ENCODE data around the gene LY6G6F. TPM values are rescaled to one million over a fixed set of nuclear protein-coding genes. Genes with fewer than 3 reads are reported as not detected.

LY6G6F gene
- polyA plus RNA-seq, 1 of the 3 experiments (the other 2 are of a cell fraction), result not detected

DNA sequence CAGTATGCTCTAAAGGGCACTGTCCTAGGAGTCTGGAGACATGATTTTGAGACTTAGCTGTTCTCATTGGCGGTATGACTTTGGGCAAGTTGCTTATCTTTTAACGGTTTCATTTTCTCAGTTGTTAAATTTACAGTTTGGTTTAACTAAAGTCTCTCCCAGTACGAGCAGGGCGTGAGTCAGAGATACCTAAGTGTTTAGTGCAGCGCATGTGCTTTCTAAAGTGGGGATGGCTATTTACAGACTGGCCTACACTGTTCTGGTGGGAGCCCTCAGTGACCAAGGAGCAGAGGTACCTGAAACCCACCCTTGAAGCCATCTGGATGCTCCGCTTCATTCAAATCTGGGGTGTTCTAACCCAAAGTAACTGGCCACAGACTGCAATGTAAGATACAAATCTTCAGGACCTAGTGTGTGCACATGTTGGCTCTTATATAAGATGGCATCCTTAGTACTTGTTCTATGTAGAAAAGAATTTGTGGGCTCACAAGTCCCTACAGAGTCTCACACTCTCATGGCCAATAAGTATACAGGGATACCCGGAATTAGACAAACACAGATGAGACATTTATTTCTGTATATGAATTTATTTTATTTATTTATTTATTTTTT is 43.9 kb downstream of the LY6G6F start:
- Histone ChIP-seq H3K9me2 (no peaks in the 10 kb centered on the region), H3K4me1 (ENCODE audit: control insufficient read depth in 1 of 2, insufficient read depth in 2 of 2, low read depth in 1 of 2, low read length in 1 of 2) (0 out of 4 replicates have a peak, but pooled peaks cover 0 to 3% of the 10 kb centered on the region in 2 experiments), H3F3A (replicated peaks; ENCODE audit: insufficient read depth) (peaks cover 26% of the 10 kb centered on the region), H3K4me2 (no peak overlapping the region), H3K4me3 (ENCODE audit: low read depth in 2 of 2, low read length in 1 of 2) (no peak overlapping the region), H3K36me3 (replicated peaks in 1 of 2; ENCODE audit: control insufficient read depth in 1 of 2, insufficient read depth in 2 of 2, low read length in 1 of 2) (peaks cover 0 to 6% of the 10 kb centered on the region in 2 experiments), H3K79me2 (ENCODE audit: insufficient read depth) (no peaks in the 10 kb centered on the region; the same call in 1 of the 2 replicates), H3K27ac (ENCODE audit: low read depth in 2 of 2, low read length in 1 of 2) (no peak overlapping the region), H3K9ac (no peak overlapping the region), H3K9me3 (no peaks in the 10 kb centered on the region), H3K27me3 (ENCODE audit: insufficient read depth) (no peaks in the 10 kb centered on the region), H4K20me1 (ENCODE audit: insufficient read depth) (no peaks in the 10 kb centered on the region), H2AFZ (ENCODE audit: low read depth) (no peak overlapping the region)
- DNase-seq, result no peak
- ChIA-PET CTCF (interaction anchor here (1.2 kb wide), 1 partner anchor 80 kb away, joined by 4 read pairs; no protein-coding TSS in a partner anchor), POLR2A (no interaction called here)
- 92% methylated on average over 7 of the region's 7 CpGs for WGBS (ENCODE audit: low lambda C conversion rate)
- TF ChIP-seq FOXM1 (IDR thresholded peaks at IDR 0.05; ENCODE audit: low read depth) (no peak), TAF1 (IDR thresholded peaks at IDR 0.05; ENCODE audit: borderline replicate concordance, low read depth, low read length) (no peak), USF2 (IDR thresholded peaks at IDR 0.05; ENCODE audit: borderline replicate concordance, low read depth, low read length) (no peak), RXRA (IDR thresholded peaks at IDR 0.05; ENCODE audit: borderline replicate concordance, low read depth) (no peak), SIN3A (IDR thresholded peaks at IDR 0.05; ENCODE audit: borderline replicate concordance, low read depth, low read length) (no peak), TEAD4 (IDR thresholded peaks at IDR 0.05; ENCODE audit: borderline replicate concordance, insufficient read depth) (no peak), RCOR1 (IDR thresholded peaks at IDR 0.05; ENCODE audit: low read length) (no peak), IRF3 (IDR thresholded peaks at IDR 0.05; ENCODE audit: low read depth, low read length) (no peak), MAX (IDR thresholded peaks at IDR 0.05; ENCODE audit: low read depth) (no peak), MXI1 (IDR thresholded peaks at IDR 0.05; ENCODE audit: low read depth, low read length) (no peak), FOXJ3 (CRISPR knock-in tag; IDR thresholded peaks at IDR 0.05) (no peak), MEF2A (IDR thresholded peaks at IDR 0.05; ENCODE audit: borderline replicate concordance, low read depth) (no peak)
- TF ChIP-seq, protein P1, sequence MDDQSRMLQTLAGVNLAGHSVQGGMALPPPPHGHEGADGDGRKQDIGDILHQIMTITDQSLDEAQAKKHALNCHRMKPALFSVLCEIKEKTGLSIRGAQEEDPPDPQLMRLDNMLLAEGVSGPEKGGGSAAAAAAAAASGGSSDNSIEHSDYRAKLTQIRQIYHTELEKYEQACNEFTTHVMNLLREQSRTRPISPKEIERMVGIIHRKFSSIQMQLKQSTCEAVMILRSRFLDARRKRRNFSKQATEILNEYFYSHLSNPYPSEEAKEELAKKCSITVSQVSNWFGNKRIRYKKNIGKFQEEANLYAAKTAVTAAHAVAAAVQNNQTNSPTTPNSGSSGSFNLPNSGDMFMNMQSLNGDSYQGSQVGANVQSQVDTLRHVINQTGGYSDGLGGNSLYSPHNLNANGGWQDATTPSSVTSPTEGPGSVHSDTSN (IDR thresholded peaks at IDR 0.05), result no peak
